ENCODE measurements around the gene SUMO4. TPM values are rescaled to one million over a fixed set of nuclear protein-coding genes. Genes with fewer than 3 reads are reported as not detected.

Gene SUMO4
- 1 to 10 TPM in 2 of 6 donors, under 1 TPM in 3, not detected in 1; 0.26 to 1.6 (median 0.85) TPM for polyA plus RNA-seq (ENCODE audit: low read depth in 6 of 6)

DNA sequence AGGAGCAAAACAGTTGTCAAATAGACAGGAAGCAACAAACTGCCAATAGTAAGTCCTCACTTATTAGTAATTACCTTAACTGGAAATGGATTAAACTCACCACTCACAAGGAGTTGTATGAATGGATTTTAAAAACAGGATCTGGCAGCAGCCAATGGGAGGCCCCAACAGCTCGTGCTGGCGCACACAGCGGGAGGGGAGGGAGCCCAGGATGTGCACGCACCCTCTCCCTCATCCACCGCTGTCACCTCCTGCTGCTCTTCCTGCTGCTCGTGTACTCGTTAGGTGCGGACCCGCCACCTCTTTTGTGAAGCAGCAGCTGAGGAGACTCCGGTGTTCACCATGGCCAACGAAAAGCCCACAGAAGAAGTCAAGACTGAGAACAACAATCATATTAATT lies at the start of gene SUMO4:
Gene SUMO4, plus strand, starts transcription at position 213 of the 400 bp plus-strand sequence. Its CDS starts 130 bp downstream, at position 343.
- Mint-ChIP-seq H3K4me1 (peaks cover 0 to 19% (median 4%) of the 10 kb centered on the region in 3 donors), H3K27ac (peak within 1 kb of the TSS in 1 of 6 donors; percentile 72), H3K27me3 (no peaks in the 10 kb centered on the region), H3K4me3 (no peak within 1 kb of the TSS), H3K9me3 (no peaks in the 10 kb centered on the region), H3K36me3 (peaks cover 25 to 39% of the 10 kb centered on the region in 2 donors)
- DNase-seq (no peak), ATAC-seq (ENCODE audit: low read depth in 2 of 2) (no peak)

GRCh38 chr6:149354009-149354408 lies 46.1 kb upstream of the SUMO4 start:
- H3K27me3 Mint-ChIP-seq = no peaks in the 10 kb centered on the region
- no peak for DNase-seq
- no peak overlapping the region for H3K27ac Mint-ChIP-seq

GRCh38 chr6:149356081-149356750 lies 43.8 kb upstream of the SUMO4 start:
- ATAC-seq (ENCODE audit: low read depth in 2 of 2) (no peak), DNase-seq (no peak)
- H3K4me1 Mint-ChIP-seq = peaks cover 37 to 56% (median 48%) of the 10 kb centered on the region in 3 donors
- peaks cover 0 to 7% (median 0%) of the 10 kb centered on the region in 7 donors for H3K9me3 Mint-ChIP-seq
- peak overlapping the region in 2 of 6 donors; percentile 18 to 29 for H3K27ac Mint-ChIP-seq
- H3K4me3 Mint-ChIP-seq = no peak overlapping the region
- H3K27me3 Mint-ChIP-seq = no peaks in the 10 kb centered on the region
- peaks cover 5 to 11% of the 10 kb centered on the region in 2 donors for H3K36me3 Mint-ChIP-seq

More at GRCh38 chr6:149354009-149354408, 46.1 kb upstream of the SUMO4 start:
- H3K4me1 Mint-ChIP-seq = peaks cover 26 to 63% (median 45%) of the 10 kb centered on the region in 3 donors
- no peaks in the 10 kb centered on the region for H3K36me3 Mint-ChIP-seq
- no peaks in the 10 kb centered on the region for H3K9me3 Mint-ChIP-seq
- H3K4me3 Mint-ChIP-seq = no peak overlapping the region
- ATAC-seq (ENCODE audit: low read depth in 2 of 2) = no peak

DNA sequence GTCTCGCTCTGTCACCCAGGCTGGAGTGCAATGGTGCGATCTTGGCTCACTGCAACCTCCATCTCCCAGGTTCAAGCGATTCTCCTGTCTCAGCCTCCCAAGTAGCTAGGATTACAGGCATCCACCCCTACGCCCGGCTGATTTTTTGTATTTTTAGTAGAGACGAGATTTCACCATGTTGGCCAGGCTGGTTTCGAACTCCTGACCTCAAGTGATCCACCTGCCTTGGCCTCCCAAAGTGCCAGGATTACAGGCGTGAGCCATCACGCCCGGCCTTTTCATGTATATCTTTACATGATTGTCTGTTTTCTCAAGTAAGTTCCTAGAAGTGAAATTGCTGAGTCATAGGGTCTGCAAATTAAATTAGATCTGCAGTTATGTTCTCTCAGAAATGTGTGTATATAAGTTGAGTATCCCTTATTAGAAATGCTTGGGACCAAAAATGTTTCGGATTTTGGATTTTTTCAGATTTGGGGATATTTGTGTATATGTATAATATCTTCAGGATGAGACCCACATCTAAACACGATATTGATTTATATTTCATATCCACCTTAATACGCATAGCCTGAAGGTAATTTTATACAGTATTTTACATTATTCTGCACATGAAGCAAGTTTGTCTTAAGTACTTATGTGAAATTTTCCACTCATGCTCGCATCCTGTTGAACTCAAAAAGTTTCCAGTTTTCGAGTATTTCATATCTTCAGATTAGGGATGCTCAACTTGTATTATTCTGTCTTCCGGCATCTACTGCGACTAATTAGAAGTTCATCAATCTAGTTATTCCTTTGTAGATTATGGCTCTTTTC lies 42.1 kb upstream of the SUMO4 start:
- Mint-ChIP-seq H3K27ac (peak overlapping the region in 2 of 6 donors; percentile 49 to 79), H3K4me3 (no peak overlapping the region), H3K36me3 (peaks cover 10 to 21% of the 10 kb centered on the region in 2 donors), H3K9me3 (peaks cover 0 to 7% (median 0%) of the 10 kb centered on the region in 7 donors), H3K4me1 (peaks cover 42 to 61% (median 50%) of the 10 kb centered on the region in 3 donors), H3K27me3 (no peaks in the 10 kb centered on the region)
- no peak for ATAC-seq (ENCODE audit: low read depth in 2 of 2)
- no peak for DNase-seq

- peaks cover 0 to 7% (median 0%) of the 10 kb centered on the region in 7 donors for H3K9me3 Mint-ChIP-seq
- H3K4me3 Mint-ChIP-seq = no peak overlapping the region
- H3K36me3 Mint-ChIP-seq = peaks cover 10 to 21% of the 10 kb centered on the region in 2 donors
- no peaks in the 10 kb centered on the region for H3K27me3 Mint-ChIP-seq
- H3K27ac Mint-ChIP-seq = peak overlapping the region in 2 of 6 donors; percentile 13 to 26
- ATAC-seq (ENCODE audit: low read depth in 2 of 2) (no peak), DNase-seq (no peak)
- peaks cover 44 to 62% (median 45%) of the 10 kb centered on the region in 3 donors for H3K4me1 Mint-ChIP-seq
These were observed 40.6 kb upstream of the SUMO4 start for GRCh38 chr6:149359440-149359839.

GRCh38 chr6:149360536-149360935 lies 39.5 kb upstream of the SUMO4 start:
- Mint-ChIP-seq H3K36me3 (peaks cover 10 to 21% of the 10 kb centered on the region in 2 donors), H3K4me1 (peaks cover 44 to 62% (median 50%) of the 10 kb centered on the region in 3 donors), H3K4me3 (no peak overlapping the region), H3K27me3 (no peaks in the 10 kb centered on the region), H3K27ac (no peak overlapping the region), H3K9me3 (peaks cover 0 to 7% (median 0%) of the 10 kb centered on the region in 7 donors)
- DNase-seq (no peak), ATAC-seq (ENCODE audit: low read depth in 2 of 2) (no peak)

GRCh38 chr6:149362289-149362688 lies 37.8 kb upstream of the SUMO4 start:
- peak overlapping the region in 1 of 6 donors; percentile 3 for H3K27ac Mint-ChIP-seq
- no peaks in the 10 kb centered on the region for H3K27me3 Mint-ChIP-seq
- H3K4me1 Mint-ChIP-seq = peaks cover 44 to 54% (median 49%) of the 10 kb centered on the region in 3 donors
- H3K36me3 Mint-ChIP-seq = peaks cover 10 to 21% of the 10 kb centered on the region in 2 donors
- ATAC-seq (ENCODE audit: low read depth in 2 of 2) (no peak), DNase-seq (no peak)
- no peak overlapping the region for H3K4me3 Mint-ChIP-seq
- H3K9me3 Mint-ChIP-seq = peaks cover 0 to 7% (median 0%) of the 10 kb centered on the region in 7 donors

- Mint-ChIP-seq H3K4me3 (no peak overlapping the region), H3K4me1 (peaks cover 37 to 49% (median 46%) of the 10 kb centered on the region in 3 donors), H3K36me3 (peaks cover 10 to 21% of the 10 kb centered on the region in 2 donors), H3K27me3 (no peaks in the 10 kb centered on the region), H3K9me3 (peaks cover 0 to 7% (median 0%) of the 10 kb centered on the region in 7 donors), H3K27ac (no peak overlapping the region)
- DNase-seq (no peak), ATAC-seq (ENCODE audit: low read depth in 2 of 2) (no peak)
These were observed 36.9 kb upstream of the SUMO4 start for GRCh38 chr6:149363154-149363553.

DNA sequence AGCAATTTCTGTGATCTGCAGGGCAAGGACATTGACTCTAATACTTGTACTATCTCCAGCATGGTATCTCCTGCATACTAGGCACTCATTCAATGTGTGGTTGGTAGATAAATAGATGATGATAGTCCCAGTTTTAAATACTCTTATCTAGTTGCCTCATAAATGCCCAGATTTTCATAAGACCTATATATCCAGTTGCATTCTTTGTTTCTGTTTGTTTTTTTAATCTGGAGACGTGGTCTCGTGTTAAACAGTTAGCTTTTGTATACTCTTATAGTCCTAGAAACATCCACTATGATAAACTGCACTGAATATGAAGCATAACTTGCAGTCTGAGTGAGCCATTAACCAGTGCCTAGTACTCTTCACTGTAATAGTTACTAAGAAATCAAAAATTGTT lies 35.5 kb upstream of the SUMO4 start:
- Mint-ChIP-seq H3K36me3 (peaks cover 10 to 21% of the 10 kb centered on the region in 2 donors), H3K4me1 (peaks cover 27 to 36% (median 36%) of the 10 kb centered on the region in 3 donors), H3K9me3 (peaks cover 0 to 7% (median 0%) of the 10 kb centered on the region in 7 donors), H3K4me3 (no peak overlapping the region), H3K27ac (peak overlapping the region in 4 of 6 donors; percentile 6 to 73 (median 26)), H3K27me3 (no peaks in the 10 kb centered on the region)
- ATAC-seq (ENCODE audit: low read depth in 2 of 2) (no peak), DNase-seq (no peak)

GRCh38 chr6:149365197-149365596 lies 34.9 kb upstream of the SUMO4 start:
- peak overlapping the region in 3 of 6 donors; percentile 24 to 52 (median 42) for H3K27ac Mint-ChIP-seq
- H3K4me1 Mint-ChIP-seq = peaks cover 25 to 36% (median 35%) of the 10 kb centered on the region in 3 donors
- DNase-seq (no peak), ATAC-seq (ENCODE audit: low read depth in 2 of 2) (no peak)
- H3K4me3 Mint-ChIP-seq = peak overlapping the region in 2 of 8 donors; percentile 12 to 26
- no peaks in the 10 kb centered on the region for H3K27me3 Mint-ChIP-seq
- H3K9me3 Mint-ChIP-seq = peaks cover 0 to 4% (median 0%) of the 10 kb centered on the region in 7 donors
- H3K36me3 Mint-ChIP-seq = peaks cover 9 to 17% of the 10 kb centered on the region in 2 donors

DNA sequence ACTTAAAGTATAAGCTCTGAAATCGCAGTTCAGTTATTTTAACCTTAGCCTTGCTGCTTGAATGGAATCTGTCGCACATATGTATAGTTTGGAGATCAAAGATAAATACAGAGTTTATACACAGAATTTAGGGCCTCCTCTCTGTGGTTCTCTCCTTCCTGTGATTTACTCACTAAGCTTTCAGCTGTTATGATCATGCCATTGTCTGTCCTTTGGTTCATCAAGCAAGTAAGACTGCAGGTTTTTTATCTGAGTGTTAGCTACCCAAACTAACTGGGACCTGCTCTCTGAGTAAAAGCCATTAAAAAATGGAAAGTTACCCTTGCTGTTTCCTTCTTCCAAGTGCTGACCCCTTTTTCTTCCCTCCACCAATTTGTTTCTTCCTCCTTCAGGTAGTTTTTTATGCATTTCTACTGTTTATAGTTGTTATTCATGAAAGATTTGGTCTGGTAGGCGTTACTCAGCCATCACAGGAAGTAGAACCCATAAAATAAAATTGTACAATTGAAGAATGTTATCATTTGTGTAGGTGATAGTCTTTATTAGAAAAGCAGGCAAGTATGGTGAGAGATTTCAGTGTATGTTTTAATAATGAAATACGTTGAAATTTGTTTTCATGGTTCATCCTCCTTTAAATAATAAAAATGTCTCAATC lies 33.7 kb upstream of the SUMO4 start:
- DNase-seq (no peak), ATAC-seq (ENCODE audit: low read depth in 2 of 2) (peak in 1 of 2 donors; percentile 51)
- H3K27me3 Mint-ChIP-seq = no peaks in the 10 kb centered on the region
- H3K4me3 Mint-ChIP-seq = no peak overlapping the region
- peaks cover 0 to 4% (median 0%) of the 10 kb centered on the region in 7 donors for H3K9me3 Mint-ChIP-seq
- H3K27ac Mint-ChIP-seq = peak overlapping the region in 1 of 6 donors; percentile 25
- H3K4me1 Mint-ChIP-seq = peaks cover 22 to 39% (median 30%) of the 10 kb centered on the region in 3 donors
- H3K36me3 Mint-ChIP-seq = peaks cover 8 to 13% of the 10 kb centered on the region in 2 donors

DNA sequence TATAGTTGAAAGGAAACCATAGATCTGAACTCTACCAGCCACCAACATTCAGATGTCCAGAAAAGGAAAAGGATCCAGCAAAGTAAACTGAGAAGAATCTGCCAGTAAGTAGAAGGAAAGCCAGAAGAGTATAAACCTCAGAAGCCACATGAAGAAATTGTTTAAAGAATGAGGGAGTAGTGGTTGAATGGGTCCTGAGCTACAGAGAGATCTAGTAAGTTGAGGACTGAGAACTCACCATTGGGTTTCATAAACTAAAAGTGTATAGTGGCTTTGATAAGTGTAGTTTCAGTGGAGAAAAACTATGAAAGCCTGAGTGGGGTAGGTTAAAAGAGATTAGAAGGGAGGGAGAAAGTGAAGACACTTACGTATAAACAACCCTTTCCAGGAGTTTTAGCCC lies 32.0 kb upstream of the SUMO4 start:
- ATAC-seq (ENCODE audit: low read depth in 2 of 2) (no peak), DNase-seq (no peak)
- peaks cover 0 to 10% of the 10 kb centered on the region in 2 donors for H3K36me3 Mint-ChIP-seq
- peaks cover 23 to 39% (median 27%) of the 10 kb centered on the region in 3 donors for H3K4me1 Mint-ChIP-seq
- no peaks in the 10 kb centered on the region for H3K9me3 Mint-ChIP-seq
- no peak overlapping the region for H3K27ac Mint-ChIP-seq
- no peaks in the 10 kb centered on the region for H3K27me3 Mint-ChIP-seq
- H3K4me3 Mint-ChIP-seq = no peak overlapping the region

DNA sequence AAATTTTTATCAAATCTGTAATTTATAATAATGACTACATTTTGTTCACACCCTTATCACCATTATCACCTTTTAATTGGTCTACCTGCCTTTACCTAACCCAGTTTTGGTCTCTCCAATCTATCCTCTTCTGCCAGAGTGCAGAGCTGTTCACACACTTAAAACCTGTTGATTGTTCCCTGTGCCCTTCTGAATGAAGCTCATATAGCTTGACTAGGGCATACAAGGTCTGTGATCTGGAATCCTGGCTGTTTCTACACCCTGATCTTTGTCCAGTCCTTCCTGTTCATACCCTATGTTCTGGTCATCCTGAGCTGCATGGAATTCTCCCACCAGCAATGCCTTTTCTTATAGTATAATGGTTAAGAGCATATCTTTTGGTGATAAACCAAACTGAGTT lies 28.9 kb upstream of the SUMO4 start:
- ATAC-seq (ENCODE audit: low read depth in 2 of 2) (peak in 1 of 2 donors; percentile 34), DNase-seq (no peak)
- Mint-ChIP-seq H3K27me3 (no peaks in the 10 kb centered on the region), H3K27ac (peak overlapping the region; percentile 2 to 89 (median 65)), H3K36me3 (peaks cover 0 to 11% of the 10 kb centered on the region in 2 donors), H3K4me3 (peak overlapping the region in 3 of 8 donors; percentile 45 to 77 (median 50)), H3K4me1 (peaks cover 35 to 48% (median 45%) of the 10 kb centered on the region in 3 donors), H3K9me3 (no peaks in the 10 kb centered on the region)
